IMR-90 (cell line): Measurements from ENCODE around the gene PDIA2.

Experiments used
- MAZ ChIP-seq: IDR thresholded peaks from 2 replicates; pipeline ENCODE4 v1.6.1; 2012; ENCODE audit warnings: low read depth, mild to moderate bottlenecking, low read length, improper control_type of control experiment, moderate library complexity, borderline replicate concordance
- RAD21 ChIP-seq: IDR thresholded peaks from 2 replicates; pipeline ENCODE4 v1.6.1; 2012; ENCODE audit warnings: low read length, improper control_type of control experiment
- TF ChIP-seq, protein P1 (sequence below): fragments of 150-350 bp; IDR thresholded peaks from 2 replicates; pipeline ENCODE4 v1.6.1; 2017; ENCODE audit warnings: mild to moderate bottlenecking, antibody characterized with exemption, low read length, low read depth

DNA sequence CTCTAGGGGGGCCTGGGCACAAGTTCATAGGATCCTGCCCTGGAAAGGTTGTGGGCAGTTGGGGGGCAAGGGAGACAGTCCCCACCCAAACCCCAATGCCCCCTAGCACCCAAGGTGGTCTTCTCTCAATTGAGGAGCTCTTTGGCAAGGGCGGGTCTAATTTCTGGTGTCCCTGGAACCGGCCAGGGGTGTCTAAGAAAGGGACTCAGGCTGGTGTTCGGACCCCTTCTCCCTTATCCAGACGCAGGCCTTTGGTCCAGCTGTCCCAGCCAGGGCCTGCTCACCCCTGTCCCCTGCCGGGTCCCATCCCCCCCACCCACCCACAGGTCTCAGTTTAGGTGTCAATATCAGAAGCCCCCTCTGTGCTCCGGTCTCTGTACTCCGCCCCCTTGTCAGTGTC is 3.4 kb upstream of the PDIA2 start:
- TF ChIP-seq MAZ (no peak), RAD21 (no peak)
- TF ChIP-seq, protein P1, sequence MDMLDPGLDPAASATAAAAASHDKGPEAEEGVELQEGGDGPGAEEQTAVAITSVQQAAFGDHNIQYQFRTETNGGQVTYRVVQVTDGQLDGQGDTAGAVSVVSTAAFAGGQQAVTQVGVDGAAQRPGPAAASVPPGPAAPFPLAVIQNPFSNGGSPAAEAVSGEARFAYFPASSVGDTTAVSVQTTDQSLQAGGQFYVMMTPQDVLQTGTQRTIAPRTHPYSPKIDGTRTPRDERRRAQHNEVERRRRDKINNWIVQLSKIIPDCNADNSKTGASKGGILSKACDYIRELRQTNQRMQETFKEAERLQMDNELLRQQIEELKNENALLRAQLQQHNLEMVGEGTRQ: no peak
